HepG2 (cell line): ENCODE results near the gene SKP1. TPM values are rescaled to one million over a fixed set of nuclear protein-coding genes. Genes with fewer than 3 reads are reported as not detected.

Experiments used
- ATAD3A ChIP-seq: sonication (generic); formaldehyde crosslinking; IDR thresholded peaks from 2 replicates; pipeline ENCODE4 v1.4.0; 2020; ENCODE audit warnings: missing genetic modification reagents
- ATF3 ChIP-seq: sonication (generic); formaldehyde crosslinking; IDR thresholded peaks from 2 replicates; pipeline ENCODE4 v1.4.0; 2020; ENCODE audit warnings: missing genetic modification reagents
- CEBPB ChIP-seq: IDR thresholded peaks from 2 replicates; pipeline ENCODE4 v1.6.1; 2011; ENCODE audit warnings: low read depth, low read length, improper control_type of control experiment, borderline replicate concordance
- FOSL1 ChIP-seq: sonication (generic); formaldehyde crosslinking; IDR thresholded peaks from 2 replicates; pipeline ENCODE4 v1.9.0; 2021; ENCODE audit warnings: missing genetic modification reagents, borderline replicate concordance
- FOXA1 ChIP-seq, 2 experiments: fragments of 450-650 bp in 1 of 2; sonication (generic) in 1 of 2; formaldehyde crosslinking in 1 of 2; IDR thresholded peaks; 2 replicates each; pipeline versions ENCODE4 v1.4.0 to v1.6.1; 2016 to 2020; ENCODE audit warnings: missing genetic modification reagents in 1 of 2
- FOXA3 ChIP-seq: IDR thresholded peaks from 2 replicates; pipeline ENCODE4 v1.6.1; 2016; ENCODE audit warnings: missing genetic modification reagents, missing compliant biosample characterization
- FOXK2 ChIP-seq: fragments of 450-650 bp; IDR thresholded peaks from 2 replicates; pipeline ENCODE4 v1.6.1; 2016
- FOXP4 ChIP-seq: sonication (generic); formaldehyde crosslinking; IDR thresholded peaks from 2 replicates; pipeline ENCODE4 v1.4.0; 2020; ENCODE audit warnings: missing genetic modification reagents
- KDM1A ChIP-seq: IDR thresholded peaks from 2 replicates; pipeline ENCODE4 v1.6.1; 2016; ENCODE audit warnings: missing compliant biosample characterization
- NFIB ChIP-seq: sonication (generic); formaldehyde crosslinking; IDR thresholded peaks from 2 replicates; pipeline ENCODE4 v1.9.0; 2021; ENCODE audit warnings: missing genetic modification reagents, mild to moderate bottlenecking, borderline replicate concordance
- PREB ChIP-seq: sonication (generic); formaldehyde crosslinking; IDR thresholded peaks from 2 replicates; pipeline ENCODE4 v1.4.0; 2020; ENCODE audit warnings: missing genetic modification reagents
- RARA ChIP-seq: IDR thresholded peaks from 2 replicates; pipeline ENCODE4 v1.6.1; 2016; ENCODE audit warnings: missing genetic modification reagents, missing compliant biosample characterization
- RFXAP ChIP-seq: sonication (generic); formaldehyde crosslinking; IDR thresholded peaks from 2 replicates; pipeline ENCODE4 v1.4.0; 2020; ENCODE audit warnings: missing genetic modification reagents, borderline replicate concordance
- SOX5 ChIP-seq: IDR thresholded peaks from 2 replicates; pipeline ENCODE4 v1.6.1; 2016; ENCODE audit warnings: borderline replicate concordance
- SOX6 ChIP-seq, 2 experiments: fragments of 450-650 bp in 1 of 2; sonication (generic) in 1 of 2; formaldehyde crosslinking in 1 of 2; IDR thresholded peaks; 2 replicates each; pipeline versions ENCODE4 v1.4.0 to v1.6.1; 2017 to 2020; ENCODE audit warnings: antibody characterized with exemption in 1 of 2, mild to moderate bottlenecking in 1 of 2, missing genetic modification reagents in 1 of 2
- ZBTB37 ChIP-seq: sonication (generic); formaldehyde crosslinking; IDR thresholded peaks from 2 replicates; pipeline ENCODE4 v1.4.0; 2020; ENCODE audit warnings: mild to moderate bottlenecking, missing genetic modification reagents
- ZFP1 ChIP-seq: IDR thresholded peaks from 2 replicates; pipeline ENCODE4 v1.6.1; 2016
- ZNF776 ChIP-seq: sonication (generic); formaldehyde crosslinking; IDR thresholded peaks from 2 replicates; pipeline ENCODE4 v1.4.0; 2020; ENCODE audit warnings: mild to moderate bottlenecking, missing genetic modification reagents
- polyA plus RNA-seq, 8 experiments: library from polyadenylated mRNA; depleted of rRNA in 3 of 8; stranded (reverse) in 7 of 8; unstranded in 1 of 8; fragments of >200 nt; fragmentation: Illumina TruSeq in 4 of 8; extraction: Trizol in 4 of 8; gene quantifications; 2 replicates each; pipeline versions ENCODE4 v1.2.1 to v1.2.3, GENCODE V29; 2011 to 2016; ENCODE audit warnings: low read depth in 4 of 8, missing spikeins in 1 of 8, mixed read lengths in 1 of 8; ENCODE audit not compliant: insufficient read depth in 1 of 8
- total RNA-seq, 5 experiments: library from RNA; depleted of rRNA; stranded (reverse); fragments of >200 nt; fragmentation: Illumina TruSeq; extraction: Trizol; gene quantifications; 2 replicates each; pipeline ENCODE4 v1.2.3, GENCODE V29; 2016; ENCODE audit warnings: low read depth in 1 of 5
- TF ChIP-seq, protein P1 (sequence below): IDR thresholded peaks from 2 replicates; pipeline ENCODE4 v1.6.1; 2016; ENCODE audit warnings: mild to moderate bottlenecking
- TF ChIP-seq, protein P2 (sequence below): IDR thresholded peaks from 2 replicates; pipeline ENCODE4 v1.6.1; 2018; ENCODE audit warnings: missing genetic modification reagents, mild to moderate bottlenecking, missing compliant biosample characterization
- TF ChIP-seq, protein P3 (sequence below): sonication (generic); formaldehyde crosslinking; IDR thresholded peaks from 2 replicates; pipeline ENCODE4 v1.5.1; 2020; ENCODE audit warnings: mild to moderate bottlenecking, missing genetic modification reagents, borderline replicate concordance

SKP1 gene
- total and polyA plus RNA-seq, 2 of the 13 experiments (the other 11 are each of a cell fraction or from before 2014, with no cell fraction given), result 134 to 340 TPM

GRCh38 chr5:134149571-134150303, 27.0 kb downstream of the SKP1 start (continued):
- peak; percentile 28; the same call in 1 of the 2 replicates for TF ChIP-seq ATF3 (CRISPR knock-in tag)
- no peak for TF ChIP-seq SOX6 (IDR thresholded peaks at IDR 0.05)
- peak; percentile 81 for TF ChIP-seq SOX6 (CRISPR knock-in tag; IDR thresholded peaks at IDR 0.05)
- TF ChIP-seq KDM1A (CRISPR knock-in tag), result no peak
- TF ChIP-seq ZFP1, result 0 out of 2 replicates have a peak, but pooled peaks have one; percentile 39
- TF ChIP-seq FOXK2, result 0 out of 2 replicates have a peak, but pooled peaks have one; percentile 15
- TF ChIP-seq ZNF776 (CRISPR knock-in tag), result no peak
- peak; percentile 65; the same call in 1 of the 2 replicates for TF ChIP-seq SOX5
- TF ChIP-seq NFIB, result no peak
- TF ChIP-seq, protein P1, sequence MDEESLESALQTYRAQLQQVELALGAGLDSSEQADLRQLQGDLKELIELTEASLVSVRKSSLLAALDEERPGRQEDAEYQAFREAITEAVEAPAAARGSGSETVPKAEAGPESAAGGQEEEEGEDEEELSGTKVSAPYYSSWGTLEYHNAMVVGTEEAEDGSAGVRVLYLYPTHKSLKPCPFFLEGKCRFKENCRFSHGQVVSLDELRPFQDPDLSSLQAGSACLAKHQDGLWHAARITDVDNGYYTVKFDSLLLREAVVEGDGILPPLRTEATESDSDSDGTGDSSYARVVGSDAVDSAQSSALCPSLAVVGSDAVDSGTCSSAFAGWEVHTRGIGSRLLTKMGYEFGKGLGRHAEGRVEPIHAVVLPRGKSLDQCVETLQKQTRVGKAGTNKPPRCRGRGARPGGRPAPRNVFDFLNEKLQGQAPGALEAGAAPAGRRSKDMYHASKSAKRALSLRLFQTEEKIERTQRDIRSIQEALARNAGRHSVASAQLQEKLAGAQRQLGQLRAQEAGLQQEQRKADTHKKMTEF (CRISPR knock-in tag), result peak; percentile 65
- TF ChIP-seq PREB (CRISPR knock-in tag), result no peak
- TF ChIP-seq FOXA1 (IDR thresholded peaks at IDR 0.05), result no peak
- TF ChIP-seq FOXA1 (CRISPR knock-in tag; IDR thresholded peaks at IDR 0.05), result peak; percentile 81
- TF ChIP-seq RARA (CRISPR knock-in tag), result peak; percentile 44
- TF ChIP-seq ZBTB37 (CRISPR knock-in tag), result peak; percentile 94
- TF ChIP-seq, protein P2, sequence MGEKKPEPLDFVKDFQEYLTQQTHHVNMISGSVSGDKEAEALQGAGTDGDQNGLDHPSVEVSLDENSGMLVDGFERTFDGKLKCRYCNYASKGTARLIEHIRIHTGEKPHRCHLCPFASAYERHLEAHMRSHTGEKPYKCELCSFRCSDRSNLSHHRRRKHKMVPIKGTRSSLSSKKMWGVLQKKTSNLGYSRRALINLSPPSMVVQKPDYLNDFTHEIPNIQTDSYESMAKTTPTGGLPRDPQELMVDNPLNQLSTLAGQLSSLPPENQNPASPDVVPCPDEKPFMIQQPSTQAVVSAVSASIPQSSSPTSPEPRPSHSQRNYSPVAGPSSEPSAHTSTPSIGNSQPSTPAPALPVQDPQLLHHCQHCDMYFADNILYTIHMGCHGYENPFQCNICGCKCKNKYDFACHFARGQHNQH (CRISPR knock-in tag), result peak; percentile 40; the same call in 1 of the 2 replicates
- TF ChIP-seq FOXP4, result peak; percentile 29
- no peak for TF ChIP-seq ATAD3A (CRISPR knock-in tag)
- no peak for TF ChIP-seq RFXAP (CRISPR knock-in tag)
- peak; percentile 73 for TF ChIP-seq FOXA3 (CRISPR knock-in tag)
- peak; percentile 91 for TF ChIP-seq CEBPB
- TF ChIP-seq, protein P3, sequence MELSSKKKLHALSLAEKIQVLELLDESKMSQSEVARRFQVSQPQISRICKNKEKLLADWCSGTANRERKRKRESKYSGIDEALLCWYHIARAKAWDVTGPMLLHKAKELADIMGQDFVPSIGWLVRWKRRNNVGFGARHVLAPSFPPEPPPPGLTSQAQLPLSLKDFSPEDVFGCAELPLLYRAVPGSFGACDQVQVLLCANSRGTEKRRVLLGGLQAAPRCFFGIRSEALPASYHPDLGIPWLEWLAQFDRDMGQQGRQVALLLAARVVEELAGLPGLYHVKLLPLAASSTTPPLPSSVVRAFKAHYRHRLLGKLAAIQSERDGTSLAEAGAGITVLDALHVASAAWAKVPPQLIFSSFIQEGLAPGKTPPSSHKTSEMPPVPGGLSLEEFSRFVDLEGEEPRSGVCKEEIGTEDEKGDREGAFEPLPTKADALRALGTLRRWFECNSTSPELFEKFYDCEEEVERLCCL (CRISPR knock-in tag), result no peak
- TF ChIP-seq FOSL1 (CRISPR knock-in tag), result no peak
